Activated CD8-positive, alpha-beta memory T cell treated with anti-CD3 and anti-CD28 coated beads, Interleukin-2, amount 10 ng/mL, durations not matched to agents 7 days and 5 days (primary cell): ENCODE data around the gene GALNT14. TPM values are rescaled to one million over a fixed set of nuclear protein-coding genes. Genes with fewer than 3 reads are reported as not detected.

Source experiments
- ATAC-seq: fragments of 150-1000 bp; cut with Tn5 transposase; one replicate; pipeline ENCODE4 v1.10.0; 2021; ENCODE audit warnings: moderate library complexity
- CTCF ChIA-PET: fragments of 350-600 bp; sonication (Branson Sonifier 250); formaldehyde crosslinking; loops from one replicate; lab custom pipeline; 2021; ENCODE audit warnings: antibody characterized with exemption; lab: Charles Lee
- DNase-seq: peaks from one replicate; pipeline ENCODE4 v3.0.0-alpha.2; 2020
- H3K27ac Mint-ChIP-seq: one replicate; pipeline ENCODE4 v1.8.0; 2021; ENCODE audit warnings: mild to moderate bottlenecking, mixed read lengths
- H3K27me3 Mint-ChIP-seq: one replicate; pipeline ENCODE4 v1.8.0; 2021; ENCODE audit warnings: mixed read lengths
- H3K36me3 Mint-ChIP-seq: one replicate; pipeline ENCODE4 v1.8.0; 2021; ENCODE audit warnings: mild to moderate bottlenecking, mixed read lengths
- H3K4me1 Mint-ChIP-seq: one replicate; pipeline ENCODE4 v1.8.0; 2021; ENCODE audit warnings: mixed read lengths
- H3K4me3 Mint-ChIP-seq: one replicate; pipeline ENCODE4 v1.8.0; 2021; ENCODE audit warnings: mild to moderate bottlenecking, moderate library complexity, mixed read lengths
- H3K9me3 Mint-ChIP-seq: one replicate; pipeline ENCODE4 v1.8.0; 2022; ENCODE audit warnings: low read depth, mixed read lengths
- total RNA-seq, 2 experiments: library from RNA; stranded (reverse); gene quantifications; one replicate each; pipeline ENCODE4 v1.2.3, GENCODE V29; 2021

GALNT14 gene
- total RNA-seq, 2 experiments from 2014 or later, result 0.42 TPM; not detected in 1

GRCh38 chr2:31148514-31148913 is 10.3 kb upstream of the GALNT14 start:
- Mint-ChIP-seq H3K4me1 (no peaks in the 10 kb centered on the region), H3K9me3 (no peaks in the 10 kb centered on the region), H3K36me3 (no peaks in the 10 kb centered on the region), H3K27ac (no peak overlapping the region), H3K27me3 (peaks cover 51% of the 10 kb centered on the region), H3K4me3 (no peak overlapping the region)
- CTCF ChIA-PET, result no interaction called here
- no peak for ATAC-seq
- DNase-seq, result no peak

- DNase-seq (no peak), ATAC-seq (no peak)
- CTCF ChIA-PET, result no interaction called here
- H3K4me1 Mint-ChIP-seq, result no peaks in the 10 kb centered on the region
- H3K9me3 Mint-ChIP-seq, result no peaks in the 10 kb centered on the region
- no peak overlapping the region for H3K27ac Mint-ChIP-seq
- peaks cover 46% of the 10 kb centered on the region for H3K27me3 Mint-ChIP-seq
- H3K36me3 Mint-ChIP-seq, result no peaks in the 10 kb centered on the region
- H3K4me3 Mint-ChIP-seq, result no peak overlapping the region
Observed at GRCh38 chr2:31147645-31148044, 9.4 kb upstream of the GALNT14 start.

- Mint-ChIP-seq H3K9me3 (no peaks in the 10 kb centered on the region), H3K36me3 (no peaks in the 10 kb centered on the region), H3K4me3 (no peak overlapping the region), H3K27me3 (peaks cover 58% of the 10 kb centered on the region), H3K27ac (no peak overlapping the region), H3K4me1 (peaks cover 3% of the 10 kb centered on the region)
- CTCF ChIA-PET, result no interaction called here
- no peak for DNase-seq
- ATAC-seq, result no peak
Observed at GRCh38 chr2:31142110-31142509, 3.9 kb upstream of the GALNT14 start.

GRCh38 chr2:31141443-31142085 is 3.3 kb upstream of the GALNT14 start:
- DNase-seq (no peak), ATAC-seq (no peak)
- CTCF ChIA-PET, result no interaction called here
- Mint-ChIP-seq H3K27me3 (peaks cover 62% of the 10 kb centered on the region), H3K36me3 (no peaks in the 10 kb centered on the region), H3K27ac (no peak overlapping the region), H3K4me1 (peaks cover 8% of the 10 kb centered on the region), H3K4me3 (no peak overlapping the region), H3K9me3 (no peaks in the 10 kb centered on the region)

- peaks cover 66% of the 10 kb centered on the region for H3K27me3 Mint-ChIP-seq
- H3K36me3 Mint-ChIP-seq, result no peaks in the 10 kb centered on the region
- H3K27ac Mint-ChIP-seq, result no peak overlapping the region
- ATAC-seq (no peak), DNase-seq (no peak)
- no peak overlapping the region for H3K4me3 Mint-ChIP-seq
- CTCF ChIA-PET, result interaction anchor here (1.0 kb wide), 1 partner anchor 12 kb away, joined by 3 read pairs; no protein-coding TSS in a partner anchor
- H3K9me3 Mint-ChIP-seq, result no peaks in the 10 kb centered on the region
- H3K4me1 Mint-ChIP-seq, result peaks cover 8% of the 10 kb centered on the region
Observed at GRCh38 chr2:31140151-31140550, 1.9 kb upstream of the GALNT14 start.

- H3K4me3 Mint-ChIP-seq, result no peak overlapping the region
- H3K36me3 Mint-ChIP-seq, result no peaks in the 10 kb centered on the region
- ATAC-seq, result no peak
- no peak for DNase-seq
- peaks cover 8% of the 10 kb centered on the region for H3K4me1 Mint-ChIP-seq
- H3K27me3 Mint-ChIP-seq, result peaks cover 67% of the 10 kb centered on the region
- no peaks in the 10 kb centered on the region for H3K9me3 Mint-ChIP-seq
- no peak overlapping the region for H3K27ac Mint-ChIP-seq
- CTCF ChIA-PET, result interaction anchor here (1.3 kb wide), 1 partner anchor 428 kb away, joined by 4 read pairs; no protein-coding TSS in a partner anchor
Observed at GRCh38 chr2:31139671-31140070, 1.4 kb upstream of the GALNT14 start.

GRCh38 chr2:31137211-31138036 is 816 bp downstream of the GALNT14 start:
- DNase-seq, result no peak
- no peak for ATAC-seq
- CTCF ChIA-PET, result interaction anchor here (1.0 to 2.6 kb wide), 4 partner anchors 11 to 422 kb away, joined by 3 to 10 read pairs (median 4); no protein-coding TSS in a partner anchor
- Mint-ChIP-seq H3K27me3 (peaks cover 76% of the 10 kb centered on the region), H3K4me3 (peak overlapping the region; percentile 43), H3K4me1 (peaks cover 8% of the 10 kb centered on the region), H3K27ac (no peak overlapping the region), H3K9me3 (no peaks in the 10 kb centered on the region), H3K36me3 (no peaks in the 10 kb centered on the region)

GRCh38 chr2:31136732-31137131 is 1.5 kb downstream of the GALNT14 start:
- H3K4me3 Mint-ChIP-seq, result no peak overlapping the region
- CTCF ChIA-PET, result interaction anchor here (2.6 kb wide), 1 partner anchor 33 kb away, joined by 10 read pairs; no protein-coding TSS in a partner anchor
- DNase-seq, result no peak
- no peak for ATAC-seq
- no peaks in the 10 kb centered on the region for H3K36me3 Mint-ChIP-seq
- no peak overlapping the region for H3K27ac Mint-ChIP-seq
- peaks cover 72% of the 10 kb centered on the region for H3K27me3 Mint-ChIP-seq
- peaks cover 8% of the 10 kb centered on the region for H3K4me1 Mint-ChIP-seq
- no peaks in the 10 kb centered on the region for H3K9me3 Mint-ChIP-seq

GRCh38 chr2:31136000-31136399 is 2.2 kb downstream of the GALNT14 start:
- CTCF ChIA-PET, result no interaction called here
- ATAC-seq, result no peak
- H3K4me1 Mint-ChIP-seq, result peaks cover 8% of the 10 kb centered on the region
- no peaks in the 10 kb centered on the region for H3K36me3 Mint-ChIP-seq
- no peak overlapping the region for H3K27ac Mint-ChIP-seq
- peaks cover 69% of the 10 kb centered on the region for H3K27me3 Mint-ChIP-seq
- H3K9me3 Mint-ChIP-seq, result no peaks in the 10 kb centered on the region
- no peak overlapping the region for H3K4me3 Mint-ChIP-seq
- DNase-seq, result no peak

GRCh38 chr2:31134480-31134879 is 3.8 kb downstream of the GALNT14 start:
- Mint-ChIP-seq H3K27me3 (peaks cover 57% of the 10 kb centered on the region), H3K4me1 (peaks cover 8% of the 10 kb centered on the region), H3K9me3 (no peaks in the 10 kb centered on the region), H3K27ac (no peak overlapping the region), H3K36me3 (no peaks in the 10 kb centered on the region), H3K4me3 (no peak overlapping the region)
- no peak for ATAC-seq
- CTCF ChIA-PET, result no interaction called here
- DNase-seq, result no peak

- H3K27ac Mint-ChIP-seq, result no peak overlapping the region
- CTCF ChIA-PET, result no interaction called here
- ATAC-seq (no peak), DNase-seq (no peak)
- H3K9me3 Mint-ChIP-seq, result no peaks in the 10 kb centered on the region
- H3K4me3 Mint-ChIP-seq, result no peak overlapping the region
- peaks cover 7% of the 10 kb centered on the region for H3K4me1 Mint-ChIP-seq
- peaks cover 57% of the 10 kb centered on the region for H3K27me3 Mint-ChIP-seq
- no peaks in the 10 kb centered on the region for H3K36me3 Mint-ChIP-seq
Observed at GRCh38 chr2:31132786-31133185, 5.5 kb downstream of the GALNT14 start.

- Mint-ChIP-seq H3K4me1 (peaks cover 3% of the 10 kb centered on the region), H3K9me3 (no peaks in the 10 kb centered on the region), H3K27ac (no peak overlapping the region), H3K36me3 (no peaks in the 10 kb centered on the region), H3K4me3 (no peak overlapping the region), H3K27me3 (peaks cover 55% of the 10 kb centered on the region)
- no peak for DNase-seq
- CTCF ChIA-PET, result no interaction called here
- no peak for ATAC-seq
Observed at GRCh38 chr2:31131871-31132270, 6.4 kb downstream of the GALNT14 start.

GRCh38 chr2:31129375-31130171 is 8.7 kb downstream of the GALNT14 start:
- CTCF ChIA-PET, result no interaction called here
- no peaks in the 10 kb centered on the region for H3K9me3 Mint-ChIP-seq
- peaks cover 46% of the 10 kb centered on the region for H3K27me3 Mint-ChIP-seq
- H3K4me3 Mint-ChIP-seq, result no peak overlapping the region
- H3K4me1 Mint-ChIP-seq, result no peaks in the 10 kb centered on the region
- no peak for DNase-seq
- no peak overlapping the region for H3K27ac Mint-ChIP-seq
- no peak for ATAC-seq
- H3K36me3 Mint-ChIP-seq, result no peaks in the 10 kb centered on the region
